Stimulated activated CD8-positive, alpha-beta memory T cell treated with anti-CD3 and anti-CD28 coated beads, Interleukin-7, amount 100 ng/mL, for 4 hours (primary cell): ENCODE data around the gene FBRS.
"Not testable (repeated sequence)": the region's sequence is repeated elsewhere in the genome, so short reads cannot be mapped to it uniquely, and the experiment has no call there.

Experiments used
- DNase-seq, 2 donors: peaks; one replicate each; pipeline ENCODE4 v3.0.0-alpha.2; 2020; ENCODE audit warnings: low read depth in 2 of 2

FBRS gene

DNA sequence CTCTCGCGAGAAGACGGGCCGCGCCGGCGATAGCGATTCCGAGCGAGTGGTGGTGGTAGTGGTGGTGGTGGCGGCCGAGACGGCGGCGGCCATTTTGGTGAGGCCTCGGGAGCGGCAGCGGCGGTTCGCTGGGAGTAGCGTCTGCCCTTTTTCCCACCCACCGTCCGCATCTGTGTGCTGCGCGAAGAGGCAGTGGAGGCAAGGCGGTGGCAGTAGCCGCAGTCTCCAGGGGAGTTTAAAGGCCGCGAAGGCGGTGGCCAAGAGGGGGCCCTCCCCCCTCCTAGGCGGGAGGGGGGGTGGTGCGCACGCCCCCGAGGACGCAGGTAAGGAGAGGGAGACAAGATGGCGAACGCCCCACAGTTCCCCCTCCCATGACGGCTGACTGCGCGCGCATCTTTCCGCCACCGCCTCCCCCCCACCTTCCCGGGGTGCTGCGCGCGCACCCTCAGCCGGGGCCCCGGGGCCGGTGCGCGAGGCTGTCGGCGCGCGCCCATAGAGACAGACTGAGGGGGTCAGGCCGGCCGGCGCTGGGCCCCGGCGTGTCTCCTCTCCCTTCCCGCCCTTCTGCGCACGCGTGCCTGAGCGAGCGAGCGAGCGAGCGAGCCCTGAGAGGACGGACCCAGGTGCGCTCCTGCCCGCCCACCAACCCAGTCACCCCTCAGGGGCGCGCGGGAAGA lies 40.0 kb downstream of the FBRS start:
- peak; percentile 98 for DNase-seq

DNA sequence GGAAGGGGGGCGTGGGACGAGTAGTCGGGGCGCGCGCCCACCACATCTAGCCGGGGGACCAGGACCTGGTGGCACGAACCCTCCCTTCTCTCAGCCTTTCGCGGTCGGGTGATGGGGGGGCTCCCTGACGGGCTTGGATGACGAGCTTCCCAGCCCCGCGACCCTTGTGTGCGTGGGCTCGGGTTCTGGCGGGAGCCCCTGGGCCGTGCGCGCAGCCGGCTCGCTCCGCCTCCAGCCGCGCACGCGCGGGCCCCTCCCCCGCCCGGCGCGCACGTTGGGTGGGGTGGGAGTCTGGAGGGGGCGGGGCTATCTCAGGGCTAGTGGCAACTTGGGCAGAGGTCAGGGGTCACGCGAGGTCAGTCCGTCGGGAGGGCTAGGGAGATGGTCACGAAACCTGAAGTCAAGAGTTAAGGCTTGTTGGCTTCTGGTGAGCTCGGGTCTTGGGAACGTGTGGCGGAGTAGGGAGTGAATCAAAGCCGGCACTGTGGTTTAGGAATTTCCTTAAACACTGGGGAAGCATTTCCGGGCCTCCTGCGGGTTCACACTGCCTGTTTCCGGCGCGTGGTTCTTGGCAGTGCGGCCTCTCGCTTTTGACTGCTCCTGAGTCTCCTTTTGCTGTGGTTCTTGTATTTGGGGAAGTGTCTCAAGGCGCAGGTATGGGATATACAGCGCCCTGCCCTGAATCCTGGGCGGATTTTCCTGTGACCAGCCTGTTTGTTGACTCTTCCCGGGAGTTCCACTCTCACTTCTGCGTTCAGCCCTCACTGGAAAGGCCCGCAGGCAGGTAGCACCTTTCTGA lies 40.8 kb downstream of the FBRS start, which contains the start of gene SRCAP:
Gene SRCAP (plus strand): TSS at position 356 of the 799 bp plus-strand sequence. CDS start 1,654 bp downstream, outside the sequence.
- DNase-seq, result peak; percentile 69 to 76

DNA sequence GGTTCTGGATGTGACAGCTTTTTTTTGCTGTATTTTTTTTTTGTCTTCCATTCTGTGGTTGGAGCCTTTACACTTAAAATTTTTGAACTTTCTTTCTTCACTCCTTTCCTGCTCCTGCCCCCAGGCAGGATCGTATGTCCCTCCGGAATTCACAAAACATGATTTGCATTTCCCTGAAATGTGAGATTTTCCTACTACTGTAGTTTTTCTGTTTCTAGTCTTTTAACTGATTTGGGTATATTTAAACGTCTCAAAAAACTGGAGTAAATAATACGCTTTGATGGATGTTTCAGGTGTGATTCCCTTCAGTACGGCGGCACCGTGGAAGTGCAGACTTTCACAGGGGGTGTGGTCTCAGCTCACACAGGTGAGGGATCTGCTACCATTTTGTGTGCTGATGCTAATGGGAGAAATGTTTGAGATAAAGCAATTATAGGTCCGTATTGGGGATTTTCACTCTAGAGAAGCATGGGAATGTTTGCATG lies 41.4 kb downstream of the FBRS start:
- no peak for DNase-seq

- DNase-seq, result no peak
Observed at GRCh38 chr16:30700491-30700890, 42.3 kb downstream of the FBRS start.

DNA sequence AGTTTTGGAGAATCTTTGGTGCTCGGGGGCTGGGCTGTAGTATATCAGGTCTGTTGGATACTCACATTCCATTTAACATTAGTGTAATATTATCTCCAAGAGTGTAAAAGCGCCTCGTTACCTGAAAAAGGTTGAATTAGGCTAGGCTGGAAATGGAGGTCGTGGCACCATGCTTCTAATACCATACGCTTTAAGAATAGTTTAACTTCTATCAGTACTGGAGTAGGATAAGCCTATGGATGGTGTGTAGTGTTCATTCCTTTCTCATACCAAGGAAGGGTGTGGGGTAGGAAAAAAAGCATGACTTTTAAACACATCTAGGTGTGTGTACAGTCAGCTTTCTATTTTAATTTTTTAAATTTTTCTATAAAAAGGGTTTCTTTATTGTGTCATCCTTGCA lies 42.7 kb downstream of the FBRS start:
- DNase-seq, result no peak

GRCh38 chr16:30703071-30703470 lies 44.8 kb downstream of the FBRS start:
- not testable (repeated sequence) for DNase-seq

DNA sequence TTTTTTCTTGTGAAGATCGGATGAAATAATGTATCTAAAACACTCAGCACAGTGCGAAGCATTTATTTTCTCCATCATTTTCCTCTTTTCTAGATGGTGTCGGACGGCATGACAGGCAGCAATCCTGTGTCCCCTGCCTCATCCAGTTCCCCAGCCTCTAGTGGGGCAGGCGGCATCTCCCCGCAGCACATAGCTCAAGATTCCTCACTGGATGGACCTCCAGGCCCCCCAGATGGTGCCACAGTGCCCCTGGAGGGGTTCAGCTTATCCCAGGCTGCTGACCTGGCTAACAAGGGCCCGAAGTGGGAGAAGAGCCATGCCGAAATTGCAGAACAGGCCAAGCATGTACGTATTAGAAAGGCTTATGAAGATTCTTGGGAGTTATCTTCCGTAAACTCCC lies 45.7 kb downstream of the FBRS start:
- DNase-seq, result no peak

DNA sequence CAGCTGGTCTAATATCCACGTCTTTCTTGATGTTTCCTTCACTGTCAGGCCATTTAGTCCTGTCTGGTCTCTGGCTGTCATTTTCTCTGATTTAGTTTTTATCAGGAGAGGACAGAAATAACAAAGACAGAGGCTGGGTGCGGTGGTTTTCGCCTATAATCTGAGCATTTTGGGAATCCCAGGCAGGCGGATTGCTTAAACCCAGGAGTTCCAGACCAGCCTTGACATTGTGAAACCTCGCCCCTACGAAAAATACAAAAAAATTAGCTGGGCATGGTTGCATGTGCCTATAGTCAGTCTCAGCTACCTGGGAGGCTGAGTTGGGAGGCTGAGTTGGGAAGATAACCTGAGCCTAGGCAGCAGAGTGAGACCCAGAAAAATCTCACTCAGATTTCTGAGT lies 47.8 kb downstream of the FBRS start:
- DNase-seq, result no peak

GRCh38 chr16:30710971-30711370 lies 52.7 kb downstream of the FBRS start:
- no peak for DNase-seq

DNA sequence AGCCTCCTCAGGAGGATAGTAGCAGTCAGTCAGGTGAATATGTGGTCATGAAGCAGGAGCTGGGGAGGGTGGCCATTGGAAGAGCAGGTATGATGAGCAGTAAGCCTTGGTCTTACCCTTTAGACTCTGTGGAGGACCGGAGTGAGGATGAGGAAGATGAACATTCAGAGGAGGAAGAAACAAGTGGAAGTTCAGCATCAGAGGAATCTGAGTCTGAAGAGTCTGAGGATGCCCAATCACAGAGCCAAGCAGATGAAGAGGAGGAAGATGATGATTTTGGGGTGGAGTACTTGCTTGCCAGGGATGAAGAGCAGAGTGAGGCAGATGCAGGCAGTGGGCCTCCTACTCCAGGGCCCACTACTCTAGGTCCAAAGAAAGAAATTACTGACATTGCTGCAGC lies 53.5 kb downstream of the FBRS start:
- no peak for DNase-seq

- peak; percentile 32 to 38 for DNase-seq
Observed at GRCh38 chr16:30715750-30716445, 57.7 kb downstream of the FBRS start.

DNA sequence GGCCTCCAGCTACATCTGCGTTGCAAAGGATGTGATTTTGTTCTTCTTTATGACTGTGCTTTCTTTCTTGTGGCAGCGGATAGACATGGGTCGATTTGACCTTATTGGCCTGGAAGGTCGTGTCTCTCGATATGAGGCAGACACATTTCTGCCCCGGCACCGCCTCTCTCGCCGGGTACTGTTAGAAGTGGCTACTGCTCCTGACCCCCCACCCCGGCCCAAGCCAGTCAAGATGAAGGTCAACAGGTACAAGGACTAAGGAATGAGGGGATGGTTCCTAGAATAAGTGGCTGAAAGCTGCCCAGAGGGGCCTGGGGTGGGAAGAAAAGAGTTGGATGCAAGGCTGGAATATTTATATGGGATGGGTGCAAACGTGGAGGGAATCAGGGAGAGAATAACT lies 61.9 kb downstream of the FBRS start:
- no peak for DNase-seq
